Activated CD4-positive, alpha-beta T cell treated with anti-CD3 and anti-CD28 coated beads, Interleukin-2, amount 50 U/mL, for 4 hours (primary cell): Measurements from ENCODE around the gene SIRPB2.

ENCODE experiments used
- DNase-seq, 2 experiments: peaks; one replicate each; pipeline ENCODE4 v3.0.0-alpha.2; 2020

The SIRPB2 gene

DNA sequence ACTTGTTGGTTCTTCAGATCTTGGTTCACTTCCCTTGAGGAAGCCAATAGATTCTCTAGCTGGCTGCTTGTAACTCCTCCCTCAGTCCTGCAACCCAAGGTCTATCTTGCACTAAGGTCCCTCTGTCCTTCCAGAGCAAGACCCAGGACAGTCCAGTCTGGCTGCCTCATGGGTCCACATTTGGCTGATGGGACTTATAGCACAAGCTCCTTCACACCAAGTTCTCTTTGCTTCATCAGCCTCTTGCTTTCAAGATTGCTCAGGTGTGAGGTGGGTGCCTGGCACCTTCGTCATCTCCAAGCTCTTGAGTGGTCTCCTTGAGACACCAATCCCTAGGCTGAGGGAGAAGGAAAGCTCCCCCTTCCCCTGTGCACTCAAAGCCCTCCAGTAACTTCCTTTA is 52.9 kb downstream of the SIRPB2 start:
- DNase-seq = no peak

GRCh38 chr20:1437235-1437904 is 53.9 kb downstream of the SIRPB2 start:
- DNase-seq = peak; percentile 71 to 74

DNA sequence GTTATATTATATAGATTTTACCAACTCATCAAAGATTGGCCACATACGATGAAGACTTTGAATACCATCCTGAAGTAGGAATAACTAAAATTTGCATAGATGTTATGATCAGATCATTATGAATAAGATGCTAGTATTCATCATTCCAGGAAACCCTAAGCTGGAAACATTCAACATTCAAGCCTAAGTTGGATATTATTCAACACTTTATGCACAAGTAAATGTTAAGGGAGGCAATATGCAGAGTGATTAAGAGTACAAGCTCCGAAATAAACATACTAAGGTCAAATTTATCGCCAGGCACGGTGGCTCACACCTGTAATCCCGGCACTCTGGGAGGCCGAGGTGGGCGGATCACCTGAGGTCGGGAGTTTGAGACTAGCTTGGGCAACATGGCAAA is 55.0 kb downstream of the SIRPB2 start:
- no peak for DNase-seq

DNA sequence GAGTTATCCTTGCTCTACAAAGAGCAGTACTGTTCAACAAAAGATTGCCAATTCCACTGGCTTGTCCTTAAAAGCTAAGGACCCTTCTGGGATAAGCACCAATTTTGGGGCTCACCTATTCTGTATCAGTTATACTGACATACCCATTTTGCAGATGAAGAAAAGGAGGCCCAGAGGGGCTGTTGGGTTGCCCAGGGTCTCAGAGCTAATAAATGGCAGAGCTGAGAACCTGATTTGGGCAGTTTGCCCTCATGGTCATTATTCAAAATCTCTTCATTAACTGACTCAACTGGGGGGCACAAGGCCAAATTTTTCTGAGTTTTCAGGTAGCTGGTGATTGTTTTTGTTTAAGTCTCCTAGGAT is 55.9 kb downstream of the SIRPB2 start:
- no peak for DNase-seq

DNA sequence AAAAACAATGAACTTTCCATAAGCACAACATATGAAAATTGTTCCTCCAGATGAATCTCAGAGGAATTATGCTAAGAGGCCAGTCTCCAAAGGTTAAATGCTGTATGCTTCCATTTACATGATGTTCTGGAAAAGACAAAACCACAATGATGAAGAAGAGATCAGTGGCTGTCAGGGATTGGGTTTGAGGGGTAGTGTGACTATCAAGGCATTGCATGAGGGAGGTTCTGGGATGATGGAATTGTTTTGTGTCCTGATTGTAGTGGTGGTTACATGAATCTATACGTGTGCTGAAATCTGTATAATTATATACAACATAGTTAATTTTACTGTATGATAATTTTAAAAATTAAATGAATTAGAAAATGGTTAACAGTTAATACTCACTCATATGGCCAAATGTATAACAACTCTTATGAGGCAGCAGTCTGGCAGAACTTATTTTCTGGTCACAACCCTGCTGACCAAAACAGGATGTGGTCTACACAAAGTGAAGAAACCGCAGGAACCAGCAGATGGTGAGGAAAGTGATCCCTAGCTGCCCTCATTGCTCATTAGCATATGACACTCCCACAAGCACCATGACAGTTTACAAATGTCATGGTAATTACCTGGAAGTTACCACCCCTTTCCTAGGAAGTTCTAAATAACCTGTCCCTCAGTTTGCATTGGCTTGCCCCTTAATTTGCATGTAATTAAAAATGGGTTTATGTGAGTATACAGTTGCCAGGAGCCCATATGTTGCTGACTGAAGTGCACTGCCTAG is 56.5 kb downstream of the SIRPB2 start:
- DNase-seq = peak; percentile 9 to 24

GRCh38 chr20:1431158-1431557 is 60.1 kb downstream of the SIRPB2 start:
- no peak for DNase-seq

DNA sequence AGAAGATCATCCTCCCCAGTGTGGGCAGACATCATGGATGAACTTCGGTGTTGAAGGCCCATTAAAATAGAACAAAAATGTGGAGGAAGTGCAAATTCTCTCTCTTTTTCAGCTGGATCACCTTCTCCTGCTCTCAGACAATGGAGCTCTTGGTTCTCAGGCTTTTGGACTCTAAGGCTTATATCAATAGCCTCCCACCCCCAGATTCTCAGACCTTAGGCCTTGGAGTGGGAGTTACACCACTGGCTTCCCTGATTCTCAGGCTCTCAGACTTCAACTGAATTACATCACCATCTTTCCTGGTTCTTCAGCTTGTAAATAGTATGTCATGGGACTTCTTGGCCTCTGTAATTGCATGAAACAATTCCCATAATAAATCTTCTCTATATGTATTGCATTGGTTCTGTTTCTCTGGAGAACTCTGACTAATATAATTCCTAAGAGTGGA is 61.2 kb downstream of the SIRPB2 start:
- DNase-seq = no peak

GRCh38 chr20:1429143-1429728 is 62.0 kb downstream of the SIRPB2 start:
- DNase-seq = no peak

DNA sequence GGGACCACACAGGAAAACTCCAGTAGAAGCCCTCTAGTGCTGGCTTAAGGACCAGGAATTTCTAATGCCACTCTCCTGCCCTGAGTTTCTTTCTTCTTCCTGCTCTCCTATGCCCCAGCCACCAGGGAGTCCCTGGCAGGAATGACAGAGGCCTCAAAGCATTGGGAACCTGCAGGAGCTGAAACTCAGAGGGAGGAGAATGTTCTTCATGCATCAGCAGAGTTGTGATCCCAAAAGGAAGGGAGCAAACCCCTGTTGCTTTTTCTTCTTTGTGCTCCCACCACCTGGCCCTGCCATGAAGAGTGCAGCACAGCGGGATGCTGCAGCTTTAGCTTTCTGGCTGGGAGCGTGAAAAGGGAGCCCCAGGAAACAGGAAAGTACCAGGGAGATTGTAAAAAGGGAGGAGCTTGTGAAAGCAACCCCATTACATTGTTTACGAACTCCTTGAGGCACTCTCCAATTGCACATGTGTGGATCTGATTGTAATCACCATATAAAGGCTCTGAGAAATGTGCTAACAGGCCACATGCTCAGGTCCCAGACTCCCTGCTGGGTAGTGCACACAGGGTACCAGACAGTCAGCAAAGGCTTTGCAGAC is 63.7 kb downstream of the SIRPB2 start:
- DNase-seq = no peak

DNA sequence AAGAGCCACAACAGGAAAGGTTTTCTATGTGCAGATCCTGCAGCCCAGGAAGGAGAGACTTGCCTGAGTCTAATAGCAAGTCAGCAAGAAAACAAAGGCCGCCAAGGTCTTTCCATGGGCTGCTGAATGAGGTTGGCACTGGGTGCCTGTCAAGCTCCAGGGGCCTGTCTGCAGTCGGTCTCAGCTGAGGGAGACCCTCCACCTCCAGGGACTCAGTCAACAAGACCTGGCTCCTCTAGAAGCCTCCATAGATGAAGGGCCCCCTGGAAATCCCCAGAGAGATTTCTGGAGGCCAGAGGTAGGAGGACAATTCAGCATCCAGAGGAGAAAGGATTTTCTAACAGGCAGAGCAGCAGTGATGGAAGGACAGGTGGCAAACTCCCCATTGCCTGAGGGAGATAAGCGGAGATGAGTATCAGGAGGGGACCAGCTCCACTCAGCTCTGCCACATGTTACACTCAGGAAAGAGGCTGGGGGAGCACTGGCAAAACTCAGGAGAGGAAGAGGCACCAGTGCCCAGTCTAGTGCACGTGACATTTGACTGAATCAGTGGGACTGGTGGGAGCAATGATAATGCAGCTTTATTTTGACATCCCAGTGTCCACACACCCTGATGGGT is 64.9 kb downstream of the SIRPB2 start:
- DNase-seq = no peak
